ENCODE data around the gene TMEM187.

Gene TMEM187

DNA sequence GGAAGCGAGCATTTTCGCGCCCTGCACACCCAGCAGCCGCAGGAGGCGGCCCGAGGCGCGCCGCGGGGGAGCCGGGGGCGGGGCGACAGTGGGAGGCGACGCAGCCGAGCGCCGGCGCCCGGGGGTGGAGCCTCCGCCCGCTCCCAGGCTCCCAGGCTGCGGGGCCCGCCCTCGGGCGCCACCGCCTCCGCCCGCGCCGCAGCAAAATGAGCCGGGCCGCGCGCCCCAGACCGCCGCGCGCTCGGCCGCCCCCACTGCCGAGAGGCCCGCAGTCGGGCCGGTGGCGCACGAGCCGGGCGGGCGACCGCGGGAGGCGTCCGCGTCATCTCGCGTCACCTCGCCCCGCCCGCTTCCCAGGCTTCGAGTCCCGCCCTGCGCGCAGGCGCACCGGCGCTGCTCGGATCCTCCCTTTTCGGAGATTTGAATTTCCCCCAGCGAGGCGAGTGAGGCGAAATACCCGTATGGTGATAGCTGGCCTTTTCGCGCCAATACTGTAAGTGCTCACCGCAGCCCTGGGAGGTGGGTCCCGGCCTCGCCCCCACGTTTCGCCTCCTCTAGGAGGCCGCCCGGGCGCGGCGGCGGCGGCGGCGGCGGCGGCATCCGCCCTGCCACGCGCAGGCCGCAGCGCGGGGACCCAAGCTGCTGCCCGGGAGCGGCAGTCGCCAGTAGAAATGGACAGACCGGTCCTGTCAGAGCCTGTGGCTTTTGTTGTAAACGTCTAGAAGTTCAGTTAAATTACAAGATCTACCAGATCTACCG lies at the start of gene TMEM187:
TMEM187 (plus strand) TSS at position 387 of the 759 bp plus-strand sequence. CDS start 9,309 bp downstream, outside the sequence.
- peak; percentile 92 for DNase-seq (ENCODE audit: low spot score)

GRCh38 chrX:153922932-153923857 lies 49.4 kb upstream of the TMEM187 start:
- DNase-seq (ENCODE audit: low spot score), result peak; percentile 69

GRCh38 chrX:153924149-153924861 lies 48.2 kb upstream of the TMEM187 start:
- no peak for DNase-seq (ENCODE audit: low spot score)

- no peak for DNase-seq (ENCODE audit: low spot score)
Observed at GRCh38 chrX:153925387-153925738, 47.2 kb upstream of the TMEM187 start.

GRCh38 chrX:153925739-153926551 lies 46.6 kb upstream of the TMEM187 start, which contains the start of gene ARHGAP4:
ARHGAP4 (minus strand) TSS chrX:153926264; CDS start chrX:153926202, 62 bp downstream.
- DNase-seq (ENCODE audit: low spot score), result no peak

DNA sequence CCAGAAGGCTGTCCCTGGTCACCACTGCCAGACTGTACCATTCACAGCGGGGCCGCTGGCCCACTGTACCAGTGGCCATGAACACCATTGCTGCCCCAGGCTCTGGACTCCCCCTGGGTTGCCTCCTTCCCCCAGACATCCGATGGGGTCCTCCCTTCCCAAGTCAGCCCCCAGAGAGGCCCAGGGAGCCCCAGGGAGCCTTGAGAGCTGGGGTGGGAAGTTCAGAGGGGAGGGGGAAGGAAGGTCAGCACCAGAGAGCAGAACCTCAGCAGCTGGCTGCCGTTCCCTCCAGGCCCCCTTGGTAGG lies 46.0 kb upstream of the TMEM187 start:
- DNase-seq (ENCODE audit: low spot score), result no peak

DNA sequence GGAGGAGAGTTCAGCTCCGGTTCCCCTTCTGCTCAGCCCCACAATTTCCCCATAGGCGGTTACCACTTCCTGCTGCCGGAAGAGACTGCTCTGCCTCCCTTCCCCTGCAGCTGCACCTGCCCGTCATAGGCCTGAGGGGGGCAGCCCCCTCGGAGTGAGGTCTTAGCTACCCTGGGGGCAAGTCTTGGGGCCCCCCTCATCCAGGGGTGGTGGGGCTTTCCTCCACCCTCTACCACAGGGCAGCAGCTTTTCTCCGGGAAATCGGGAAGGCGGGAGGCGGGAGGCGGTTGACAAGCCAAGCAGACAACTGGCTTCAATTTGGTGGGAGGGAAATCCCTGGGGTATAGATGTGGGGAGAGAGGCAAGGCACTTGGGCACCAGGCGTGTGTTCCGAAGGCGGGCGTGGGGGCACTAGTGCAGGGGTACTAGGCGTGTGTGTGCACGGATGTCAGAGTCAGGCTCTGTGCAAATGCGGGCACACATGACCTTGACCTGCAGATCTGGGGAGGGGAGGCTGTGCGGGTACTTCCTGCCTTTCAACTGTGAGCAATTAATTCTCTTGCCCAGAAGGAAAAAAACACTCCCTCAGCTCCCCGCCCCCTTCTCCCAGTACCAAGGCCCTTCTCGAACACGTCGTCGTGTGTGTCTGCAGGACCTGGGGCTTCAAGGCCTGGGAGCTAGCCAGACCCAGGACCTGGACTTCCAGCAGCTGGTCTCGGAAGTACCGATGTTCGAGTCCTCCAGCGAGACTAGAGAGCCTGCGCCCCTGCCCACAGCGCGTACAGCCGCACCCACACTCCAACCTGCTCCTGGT lies 45.5 kb upstream of the TMEM187 start:
- no peak for DNase-seq (ENCODE audit: low spot score)

GRCh38 chrX:153927672-153927921 lies 45.0 kb upstream of the TMEM187 start:
- no peak for DNase-seq (ENCODE audit: low spot score)

- DNase-seq (ENCODE audit: low spot score), result peak; percentile 95
Observed at GRCh38 chrX:153927922-153928760, 44.4 kb upstream of the TMEM187 start.

- DNase-seq (ENCODE audit: low spot score), result no peak
Observed at GRCh38 chrX:153928846-153929245, 43.7 kb upstream of the TMEM187 start.

DNA sequence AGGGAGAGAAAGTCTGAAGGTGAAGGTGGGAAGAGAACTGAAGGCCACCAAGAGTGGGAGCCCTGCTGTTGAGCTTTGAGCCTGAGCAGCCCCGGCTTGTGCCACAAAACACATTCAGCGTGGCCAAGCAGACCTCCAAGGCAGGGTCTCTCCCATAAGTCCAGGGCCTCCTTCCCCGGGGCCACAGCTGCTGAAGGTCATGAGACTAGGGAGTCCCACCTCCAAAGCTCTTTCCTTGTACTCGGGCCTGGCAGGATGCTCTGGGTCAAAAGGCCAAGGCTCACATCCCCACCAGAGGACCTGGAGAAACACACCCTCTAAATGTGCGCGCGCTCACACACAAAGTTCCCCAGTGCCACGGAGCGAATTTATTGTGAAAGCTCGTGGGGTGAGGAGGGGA lies 43.0 kb upstream of the TMEM187 start:
- DNase-seq (ENCODE audit: low spot score), result no peak

GRCh38 chrX:153930011-153930910 lies 42.3 kb upstream of the TMEM187 start:
- DNase-seq (ENCODE audit: low spot score), result no peak

GRCh38 chrX:153931151-153931550 lies 41.4 kb upstream of the TMEM187 start:
- no peak for DNase-seq (ENCODE audit: low spot score)

DNA sequence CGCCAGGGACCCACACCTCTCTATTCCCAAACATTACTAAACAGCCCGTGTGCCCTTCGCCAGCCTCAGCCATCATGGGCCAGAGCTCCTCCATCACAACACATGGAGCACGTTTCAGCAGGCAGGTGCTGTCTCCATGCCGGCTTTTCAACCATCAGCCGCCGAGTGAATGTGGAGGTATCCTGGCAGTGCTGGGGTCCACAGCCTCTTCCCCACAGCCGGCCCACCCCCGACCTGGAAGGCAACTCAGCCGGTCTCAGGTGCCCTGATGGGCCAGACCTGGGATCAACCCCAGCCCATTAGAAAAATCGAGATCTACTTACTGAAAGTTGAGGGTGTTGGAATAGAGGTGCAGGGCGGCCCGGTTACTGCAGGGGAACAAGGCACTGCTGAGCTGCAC lies 40.8 kb upstream of the TMEM187 start:
- no peak for DNase-seq (ENCODE audit: low spot score)

GRCh38 chrX:153932220-153932915 lies 40.2 kb upstream of the TMEM187 start:
- DNase-seq (ENCODE audit: low spot score), result no peak

DNA sequence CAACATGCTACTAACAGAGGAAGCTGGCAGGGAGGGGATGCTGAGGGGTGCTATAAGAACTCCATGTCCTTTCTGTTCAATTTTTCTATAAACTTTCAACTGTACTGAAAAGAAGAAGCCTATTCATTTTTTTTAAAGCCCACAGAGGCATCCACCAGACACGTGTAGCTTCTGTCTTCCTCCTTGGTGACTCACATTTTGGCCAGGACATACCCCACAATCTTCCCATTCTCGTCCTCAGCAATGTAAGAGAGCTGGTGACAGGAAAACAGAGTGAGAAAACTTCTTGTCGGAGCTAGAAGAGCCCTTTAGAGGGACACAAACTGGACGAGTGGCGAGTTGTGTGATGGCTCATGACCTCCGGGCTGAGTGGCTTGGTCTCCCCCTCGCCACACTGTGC lies 38.8 kb upstream of the TMEM187 start:
- peak; percentile 27 for DNase-seq (ENCODE audit: low spot score)

- DNase-seq (ENCODE audit: low spot score), result no peak
Observed at GRCh38 chrX:153934148-153934761, 38.3 kb upstream of the TMEM187 start.

DNA sequence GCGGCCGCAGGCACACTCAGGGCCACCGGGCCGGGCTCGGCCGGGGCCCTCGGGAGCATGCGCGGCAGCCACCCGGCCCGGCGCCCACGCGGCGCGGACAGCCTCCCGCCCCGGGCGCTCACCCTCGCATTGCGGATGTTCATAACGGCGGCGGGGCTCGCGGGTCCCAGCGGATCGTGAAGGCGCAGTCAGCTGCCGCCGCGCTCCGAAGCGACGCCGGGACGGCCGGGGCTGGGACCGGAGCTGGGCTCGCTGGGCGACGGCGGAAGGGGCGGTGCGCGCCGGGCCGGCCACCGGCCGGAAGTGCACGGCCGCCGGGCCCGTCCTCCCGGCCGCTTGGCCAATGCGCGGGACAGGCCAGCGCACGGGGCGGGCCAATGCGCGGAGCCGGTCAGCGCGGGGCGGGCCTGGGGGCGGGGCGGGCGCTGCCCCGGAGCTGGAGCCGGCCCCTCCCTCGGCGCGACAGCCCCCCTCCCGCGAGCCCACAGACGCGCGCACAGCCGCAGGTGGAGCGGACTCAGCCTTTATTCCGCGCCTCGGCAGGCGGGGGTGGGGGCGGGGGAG lies 37.7 kb upstream of the TMEM187 start, which contains the start of gene NAA10:
NAA10 (minus strand) TSS at position 276 of the 564 bp plus-strand sequence; CDS start at position 143, 133 bp downstream.
- peak; percentile 93 for DNase-seq (ENCODE audit: low spot score)
